Activated CD4-positive, alpha-beta T cell treated with anti-CD3 and anti-CD28 coated beads for 36 hours (primary cell): ENCODE results near the gene WDR82. TPM values are rescaled to one million over a fixed set of nuclear protein-coding genes. Genes with fewer than 3 reads are reported as not detected.

Experiments
- ATAC-seq: fragments of 200-7000 bp; cut with Tn5 transposase; one replicate; pipeline ENCODE4 v1.10.0; 2021; ENCODE audit warnings: mild to moderate bottlenecking, moderate library complexity
- CTCF ChIA-PET: fragments of 350-600 bp; sonication (Branson Sonifier 250); formaldehyde crosslinking; loops from one replicate; lab custom pipeline; 2021; ENCODE audit warnings: antibody characterized with exemption; lab: Charles Lee
- POLR2A ChIA-PET: fragments of 350-600 bp; sonication (Branson Sonifier 250); formaldehyde crosslinking; loops from one replicate; lab custom pipeline; 2021; ENCODE audit warnings: antibody characterized with exemption, inconsistent platforms; lab: Charles Lee
- DNase-seq: peaks from one replicate; pipeline ENCODE4 v3.0.0-alpha.2; 2020
- H3K27ac Mint-ChIP-seq: one replicate; pipeline ENCODE4 v1.8.0; 2021; ENCODE audit warnings: mixed read lengths
- H3K27me3 Mint-ChIP-seq: one replicate; pipeline ENCODE4 v1.8.0; 2021; ENCODE audit warnings: mixed read lengths
- H3K36me3 Mint-ChIP-seq: one replicate; pipeline ENCODE4 v1.8.0; 2021; ENCODE audit warnings: low read depth, mixed read lengths
- H3K4me1 Mint-ChIP-seq: one replicate; pipeline ENCODE4 v1.8.0; 2021; ENCODE audit warnings: mixed read lengths
- H3K4me3 Mint-ChIP-seq: one replicate; pipeline ENCODE4 v1.8.0; 2021; ENCODE audit warnings: mild to moderate bottlenecking, moderate library complexity, mixed read lengths
- H3K9me3 Mint-ChIP-seq: one replicate; pipeline ENCODE4 v1.8.0; 2021; ENCODE audit warnings: low read depth, mixed read lengths
- intact Hi-C, 2 experiments: fragments of 100-400 bp; cut with DNase I in 1 of 2; cut with micrococcal nuclease in 1 of 2; formaldehyde crosslinking; loops; one replicate each; pipeline versions ENCODE4 v1.14.2 to v1.15.1; 2022 to 2024; cut with DNase I, micrococcal nuclease
- total RNA-seq, 2 experiments: library from RNA; stranded (reverse); gene quantifications; one replicate each; pipeline ENCODE4 v1.2.3, GENCODE V29; 2021

The WDR82 gene
- total RNA-seq, 2 experiments from 2014 or later = 95.2 to 113 TPM

DNA sequence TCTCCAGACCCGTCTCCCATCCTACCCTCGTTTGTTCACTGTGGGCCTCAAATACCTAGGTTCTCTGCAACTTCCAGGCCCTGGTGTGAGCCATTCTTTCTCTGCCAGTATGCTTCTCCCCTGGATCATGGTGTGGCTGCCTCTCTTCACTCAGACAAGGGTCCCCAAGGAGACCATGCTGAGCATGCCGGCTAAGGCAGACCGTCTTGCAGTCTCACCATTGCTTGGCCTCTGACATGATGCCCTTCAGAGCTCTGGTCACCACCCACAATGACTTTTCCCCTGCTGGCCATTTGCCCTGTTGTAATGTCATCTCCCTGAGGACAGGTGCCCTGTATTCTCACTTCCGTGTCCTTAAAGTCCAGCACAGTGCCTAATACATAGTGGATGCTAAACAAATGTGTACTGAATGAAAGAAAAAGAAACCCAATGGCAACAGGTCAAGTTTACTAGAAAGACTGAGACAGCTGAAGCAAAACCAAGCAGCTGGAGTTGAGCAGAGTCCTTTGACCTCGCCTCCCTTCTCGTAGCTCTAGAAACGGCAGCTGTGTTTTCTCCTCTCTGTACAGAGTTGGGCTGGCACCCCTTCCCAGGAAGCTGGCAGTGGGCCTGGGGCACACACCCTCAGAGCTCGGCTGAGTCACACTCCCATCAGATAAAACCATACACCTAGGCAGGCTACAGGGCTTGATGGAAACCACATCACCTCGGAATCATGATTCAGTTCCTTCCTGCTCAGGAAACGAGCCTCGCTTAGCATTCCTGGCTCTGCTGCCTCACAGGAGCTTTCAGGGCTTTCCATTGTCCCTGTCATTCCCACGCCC, 61.7 kb downstream of the WDR82 start:
- Mint-ChIP-seq H3K27me3 (no peaks in the 10 kb centered on the region), H3K4me1 (peaks cover 48% of the 10 kb centered on the region), H3K27ac (peak overlapping the region; percentile 85), H3K36me3 (peaks cover 40% of the 10 kb centered on the region), H3K9me3 (no peaks in the 10 kb centered on the region), H3K4me3 (peak overlapping the region; percentile 21)
- peak; percentile 68 for ATAC-seq
- intact Hi-C loops = no loop called here
- POLR2A ChIA-PET = interaction anchor here (1.0 kb wide), 1 partner anchor 14 kb away, joined by 3 read pairs; no protein-coding TSS in a partner anchor
- CTCF ChIA-PET = interaction anchor here (0.6 to 11.1 kb wide), 14 partner anchors 9 to 310 kb away, joined by 3 to 191 read pairs (median 4); partner anchors contain the start of gene TLR9
- peak; percentile 66 for DNase-seq

DNA sequence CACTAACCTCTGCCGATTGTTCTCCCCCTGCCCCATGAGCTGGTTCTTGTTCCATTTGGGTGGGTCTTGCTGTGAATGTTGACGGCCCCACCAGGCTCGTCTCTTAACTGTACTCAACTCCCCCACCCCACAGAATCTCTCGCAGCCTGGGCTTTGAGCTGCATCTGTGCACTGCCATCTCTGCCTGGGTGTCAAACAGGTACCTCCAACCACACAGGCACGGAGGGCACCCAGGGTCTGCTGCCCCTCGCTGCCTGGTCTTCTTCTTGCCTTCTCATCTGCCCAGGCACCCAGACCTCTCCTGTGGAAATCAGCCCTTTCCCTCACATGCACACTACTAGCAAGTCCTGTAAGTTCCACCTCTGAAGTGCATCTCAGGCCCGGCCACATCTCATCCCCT, 63.1 kb downstream of the WDR82 start:
- intact Hi-C loops = no loop called here
- CTCF ChIA-PET = interaction anchor here (0.6 to 11.1 kb wide), 2 partner anchors 21 to 123 kb away, joined by 3 to 191 read pairs; no protein-coding TSS in a partner anchor
- POLR2A ChIA-PET = interaction anchor here (0.5 kb wide), 1 partner anchor 15 kb away, joined by 3 read pairs; no protein-coding TSS in a partner anchor
- Mint-ChIP-seq H3K4me1 (peaks cover 36% of the 10 kb centered on the region), H3K4me3 (no peak overlapping the region), H3K27ac (peak overlapping the region; percentile 13), H3K9me3 (no peaks in the 10 kb centered on the region), H3K27me3 (no peaks in the 10 kb centered on the region), H3K36me3 (peaks cover 43% of the 10 kb centered on the region)
- DNase-seq (no peak), ATAC-seq (no peak)

DNA sequence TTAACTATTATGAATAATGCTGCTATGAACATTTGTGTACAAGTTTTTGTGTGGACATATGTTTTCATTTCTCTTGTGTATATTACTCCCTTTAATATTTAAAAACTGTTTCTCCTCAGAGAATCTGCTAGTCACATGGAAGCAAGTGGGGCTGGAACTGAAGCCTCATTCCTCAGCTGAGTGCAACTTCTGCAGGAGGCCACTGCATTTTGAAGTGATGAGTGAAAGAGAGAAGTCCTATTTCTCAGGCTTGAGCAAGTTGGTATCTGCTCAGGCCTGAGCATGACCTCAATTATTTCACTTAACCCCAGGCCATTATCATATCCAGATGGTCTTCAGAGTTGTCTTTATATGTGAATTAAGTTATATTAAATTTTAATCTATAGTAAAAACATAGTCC, 64.5 kb downstream of the WDR82 start:
- no peak for ATAC-seq
- H3K9me3 Mint-ChIP-seq = no peaks in the 10 kb centered on the region
- DNase-seq = no peak
- POLR2A ChIA-PET = no interaction called here
- CTCF ChIA-PET = interaction anchor here (1.6 to 2.1 kb wide), 2 partner anchors 9 to 125 kb away, joined by 4 to 9 read pairs; no protein-coding TSS in a partner anchor
- H3K27me3 Mint-ChIP-seq = no peaks in the 10 kb centered on the region
- H3K4me1 Mint-ChIP-seq = peaks cover 29% of the 10 kb centered on the region
- H3K4me3 Mint-ChIP-seq = no peak overlapping the region
- intact Hi-C loops = no loop called here
- no peak overlapping the region for H3K27ac Mint-ChIP-seq
- H3K36me3 Mint-ChIP-seq = peaks cover 54% of the 10 kb centered on the region

DNA sequence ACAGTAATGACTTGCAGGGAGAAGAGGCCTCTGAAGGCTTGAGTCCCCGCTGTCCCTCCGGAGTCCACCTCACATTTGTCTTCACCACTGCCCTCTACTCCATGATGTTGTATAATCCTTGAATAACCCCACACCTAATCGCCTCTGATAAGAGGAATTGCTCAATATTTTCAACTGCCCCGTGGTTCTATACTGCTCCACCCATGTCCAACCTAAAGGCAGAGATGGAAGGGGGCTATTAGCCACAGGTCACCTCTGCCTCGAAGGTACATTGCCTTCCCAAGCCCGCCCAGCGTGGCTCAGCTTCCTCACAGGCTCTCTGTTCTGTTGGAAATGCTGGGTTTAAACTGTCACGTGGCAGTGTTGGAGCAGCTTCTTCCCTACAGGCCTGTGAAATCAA, 65.4 kb downstream of the WDR82 start:
- POLR2A ChIA-PET = no interaction called here
- DNase-seq = no peak
- peaks cover 59% of the 10 kb centered on the region for H3K36me3 Mint-ChIP-seq

DNA sequence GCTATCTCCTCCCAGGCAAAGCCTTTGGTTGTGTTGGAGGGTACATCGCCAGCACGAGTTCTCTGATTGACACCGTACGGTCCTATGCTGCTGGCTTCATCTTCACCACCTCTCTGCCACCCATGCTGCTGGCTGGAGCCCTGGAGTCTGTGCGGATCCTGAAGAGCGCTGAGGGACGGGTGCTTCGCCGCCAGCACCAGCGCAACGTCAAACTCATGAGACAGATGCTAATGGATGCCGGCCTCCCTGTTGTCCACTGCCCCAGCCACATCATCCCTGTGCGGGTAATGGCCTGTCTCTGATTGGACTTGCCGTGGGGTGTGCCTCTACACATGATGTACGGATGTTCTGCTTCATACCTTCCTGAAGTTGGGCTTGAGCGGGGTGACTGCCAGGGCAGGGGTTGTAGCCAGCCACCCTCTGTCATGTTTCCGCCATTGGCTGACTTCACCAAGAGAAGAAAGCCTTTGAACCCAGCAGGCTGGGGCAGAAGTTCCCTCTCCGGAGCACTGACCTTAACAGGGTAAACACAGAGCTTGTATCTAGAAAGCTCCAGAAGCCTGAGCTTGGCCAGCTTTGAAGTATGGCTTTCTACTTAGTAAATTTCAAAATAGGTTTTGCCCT, 67.1 kb downstream of the WDR82 start:
- intact Hi-C loops = no loop called here
- POLR2A ChIA-PET = interaction anchor here (0.5 kb wide), 1 partner anchor 16 kb away, joined by 3 read pairs; no protein-coding TSS in a partner anchor
- no peak overlapping the region for H3K27ac Mint-ChIP-seq
- CTCF ChIA-PET = interaction anchor here (0.9 to 12.5 kb wide), 3 partner anchors 8 to 30 kb away, joined by 3 to 120 read pairs (median 3); no protein-coding TSS in a partner anchor
- no peaks in the 10 kb centered on the region for H3K27me3 Mint-ChIP-seq
- H3K36me3 Mint-ChIP-seq = peaks cover 65% of the 10 kb centered on the region
- ATAC-seq (no peak), DNase-seq (no peak)
- no peaks in the 10 kb centered on the region for H3K9me3 Mint-ChIP-seq
- peaks cover 4% of the 10 kb centered on the region for H3K4me1 Mint-ChIP-seq
- no peak overlapping the region for H3K4me3 Mint-ChIP-seq

More for the DNA sequence above, 65.4 kb downstream of the WDR82 start:
- intact Hi-C loops = no loop called here
- Mint-ChIP-seq H3K27ac (no peak overlapping the region), H3K9me3 (no peaks in the 10 kb centered on the region), H3K4me3 (no peak overlapping the region), H3K4me1 (peaks cover 21% of the 10 kb centered on the region), H3K27me3 (no peaks in the 10 kb centered on the region)
- no peak for ATAC-seq
- CTCF ChIA-PET = interaction anchor here (1.6 to 2.1 kb wide), 2 partner anchors 8 to 126 kb away, joined by 4 to 9 read pairs; no protein-coding TSS in a partner anchor

DNA sequence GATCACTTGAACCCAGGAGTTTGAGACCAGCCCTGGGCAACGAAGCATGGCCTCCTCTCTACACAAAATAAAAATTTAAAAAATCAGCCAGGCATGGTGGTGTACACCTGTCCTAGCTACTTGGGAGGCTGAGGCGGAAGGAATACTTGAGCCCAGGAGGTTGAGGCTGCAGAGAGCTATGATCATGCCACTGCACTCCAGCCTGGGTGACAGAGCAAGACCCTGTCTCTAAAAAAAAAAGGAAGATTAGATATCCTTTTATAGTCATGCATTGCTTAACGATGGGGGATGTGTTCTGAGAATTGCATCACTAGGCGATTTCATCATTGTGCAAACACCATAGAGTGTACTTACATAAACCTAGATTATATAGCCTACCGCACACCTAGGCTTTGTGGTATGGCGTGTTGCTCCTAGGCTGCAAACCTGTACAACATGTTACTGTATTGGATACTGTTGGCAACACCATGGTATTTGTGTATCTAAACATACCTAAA, 67.9 kb downstream of the WDR82 start:
- H3K27ac Mint-ChIP-seq = no peak overlapping the region

DNA sequence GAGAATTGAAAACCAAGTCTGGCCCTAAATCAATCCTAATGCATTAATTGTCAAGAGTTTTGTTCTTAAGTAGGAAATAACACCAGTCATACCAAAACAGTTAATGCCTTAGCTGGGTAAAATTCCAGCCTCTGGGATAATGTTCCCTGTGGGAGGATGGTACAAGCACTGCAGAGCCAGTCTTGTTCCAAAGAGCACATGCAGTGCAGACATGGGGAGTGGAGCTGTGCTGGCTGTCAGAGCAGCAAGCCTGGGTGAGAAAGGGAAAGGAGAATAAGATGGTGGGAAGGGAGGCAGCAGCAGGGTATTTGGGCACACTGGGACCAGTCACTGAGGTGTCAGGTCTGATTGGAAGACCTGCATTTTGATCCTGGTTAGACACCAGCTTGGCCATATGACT, 68.4 kb downstream of the WDR82 start:
- H3K27ac Mint-ChIP-seq = no peak overlapping the region
- no peak overlapping the region for H3K4me3 Mint-ChIP-seq
- no peak for DNase-seq
- no peaks in the 10 kb centered on the region for H3K9me3 Mint-ChIP-seq
- ATAC-seq = no peak
- ChIA-PET POLR2A (no interaction called here), CTCF (interaction anchor here (12.5 kb wide), 1 partner anchor 10 kb away, joined by 120 read pairs; no protein-coding TSS in a partner anchor)
- peaks cover 70% of the 10 kb centered on the region for H3K36me3 Mint-ChIP-seq
- no peaks in the 10 kb centered on the region for H3K4me1 Mint-ChIP-seq
- no peaks in the 10 kb centered on the region for H3K27me3 Mint-ChIP-seq
- intact Hi-C loops = no loop called here

More for the DNA sequence above, 67.9 kb downstream of the WDR82 start:
- H3K36me3 Mint-ChIP-seq = peaks cover 71% of the 10 kb centered on the region
- H3K4me1 Mint-ChIP-seq = no peaks in the 10 kb centered on the region
- H3K27me3 Mint-ChIP-seq = no peaks in the 10 kb centered on the region
- no peak overlapping the region for H3K4me3 Mint-ChIP-seq
- intact Hi-C loops = no loop called here
- H3K9me3 Mint-ChIP-seq = no peaks in the 10 kb centered on the region
- ChIA-PET POLR2A (interaction anchor here (0.5 kb wide), 1 partner anchor 15 kb away, joined by 3 read pairs; no protein-coding TSS in a partner anchor), CTCF (interaction anchor here (12.5 kb wide), 1 partner anchor 9 kb away, joined by 120 read pairs; no protein-coding TSS in a partner anchor)
- DNase-seq (no peak), ATAC-seq (no peak)

DNA sequence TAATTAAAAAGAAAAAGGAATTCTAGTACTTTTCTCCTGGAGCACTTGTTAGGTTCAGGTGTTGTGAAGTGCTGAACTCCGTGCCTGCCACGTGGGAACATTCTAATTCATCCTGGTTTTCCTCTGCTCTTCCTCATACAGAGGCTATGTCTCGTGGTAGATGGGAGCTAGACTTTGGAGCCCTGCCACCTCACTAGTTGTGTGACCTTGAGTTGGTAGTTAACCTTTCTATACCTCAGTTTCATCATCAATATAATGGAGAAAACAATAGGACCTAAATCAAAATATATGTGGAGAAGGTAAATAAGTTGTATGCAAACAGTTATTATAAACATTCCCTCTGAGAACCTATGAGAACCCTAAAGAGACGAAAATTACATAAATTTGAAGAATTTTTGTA, 69.9 kb downstream of the WDR82 start:
- H3K36me3 Mint-ChIP-seq = peaks cover 70% of the 10 kb centered on the region
- intact Hi-C loops = no loop called here
- no peak overlapping the region for H3K4me3 Mint-ChIP-seq
- DNase-seq (no peak), ATAC-seq (no peak)
- ChIA-PET CTCF (interaction anchor here (0.7 to 12.5 kb wide), 5 partner anchors 11 to 198 kb away, joined by 3 to 120 read pairs (median 4); no protein-coding TSS in a partner anchor), POLR2A (no interaction called here)
- H3K27ac Mint-ChIP-seq = no peak overlapping the region
- H3K4me1 Mint-ChIP-seq = peaks cover 7% of the 10 kb centered on the region
- no peaks in the 10 kb centered on the region for H3K27me3 Mint-ChIP-seq
- no peaks in the 10 kb centered on the region for H3K9me3 Mint-ChIP-seq

DNA sequence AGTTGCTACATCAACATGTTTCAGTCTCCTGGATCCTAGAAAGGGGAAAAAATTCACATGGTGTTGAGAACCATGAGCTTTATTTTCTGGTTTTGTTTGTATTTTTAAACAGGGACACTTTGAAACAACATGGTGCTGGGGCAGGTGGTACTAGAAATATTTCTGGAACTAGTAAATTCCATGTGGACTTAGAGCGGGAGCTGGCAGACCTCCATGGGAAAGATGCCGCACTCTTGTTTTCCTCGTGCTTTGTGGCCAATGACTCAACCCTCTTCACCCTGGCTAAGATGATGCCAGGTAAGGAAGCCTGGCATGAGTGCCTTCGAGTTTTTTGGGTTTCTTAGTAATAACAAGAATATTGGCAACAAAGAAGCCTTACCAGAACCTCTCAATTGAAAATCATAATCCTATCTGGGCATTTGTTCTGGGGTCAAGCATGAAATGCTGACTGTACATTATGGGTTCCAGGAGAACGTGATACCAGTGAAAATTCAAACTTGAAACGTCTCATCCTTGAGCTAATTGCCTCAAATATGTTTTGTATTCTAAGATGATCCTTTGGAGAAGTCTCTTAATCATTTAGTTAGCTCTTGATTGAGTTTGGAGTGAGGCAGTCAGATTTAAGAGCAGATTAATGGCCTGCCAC, 72.6 kb downstream of the WDR82 start:
- intact Hi-C loops = no loop called here
- Mint-ChIP-seq H3K36me3 (peaks cover 74% of the 10 kb centered on the region), H3K4me1 (peaks cover 23% of the 10 kb centered on the region), H3K9me3 (no peaks in the 10 kb centered on the region), H3K27ac (no peak overlapping the region), H3K4me3 (no peak overlapping the region), H3K27me3 (no peaks in the 10 kb centered on the region)
- no peak for ATAC-seq
- POLR2A ChIA-PET = no interaction called here
- no peak for DNase-seq
- CTCF ChIA-PET = interaction anchor here (0.9 to 12.5 kb wide), 4 partner anchors 14 to 264 kb away, joined by 3 to 120 read pairs (median 6); partner anchors contain the start of genes PARP3 and RRP9
